GM19328 (cell line): ENCODE results near the gene CAV1.

ENCODE experiments used
- ATAC-seq: cut with Tn5 transposase; IDR thresholded peaks from one replicate; pipeline ENCODE4 v1.9.1; 2021; ENCODE audit warnings: mild to moderate bottlenecking, moderate library complexity; ENCODE audit not compliant: unreplicated experiment

CAV1 gene

DNA sequence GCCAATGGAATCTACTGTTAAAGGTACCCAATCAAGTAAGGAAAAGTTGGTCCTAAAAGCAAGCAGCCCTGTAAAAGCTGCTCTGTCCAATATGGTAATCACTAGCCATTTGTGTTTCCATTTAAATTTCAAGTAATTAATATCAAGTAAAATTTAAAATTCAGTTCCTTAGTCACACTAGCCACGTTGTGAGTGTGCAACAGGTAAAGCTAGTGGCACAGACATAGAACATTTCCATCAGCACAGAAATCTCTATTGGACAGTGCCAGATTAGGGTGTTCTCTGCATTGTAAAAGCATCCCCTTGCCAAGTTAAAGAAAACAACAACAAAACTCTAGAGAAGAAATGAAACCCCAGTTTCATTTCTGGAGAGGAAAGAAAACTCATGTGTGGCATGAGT, 4.4 kb downstream of the CAV1 start:
- ATAC-seq = no peak

DNA sequence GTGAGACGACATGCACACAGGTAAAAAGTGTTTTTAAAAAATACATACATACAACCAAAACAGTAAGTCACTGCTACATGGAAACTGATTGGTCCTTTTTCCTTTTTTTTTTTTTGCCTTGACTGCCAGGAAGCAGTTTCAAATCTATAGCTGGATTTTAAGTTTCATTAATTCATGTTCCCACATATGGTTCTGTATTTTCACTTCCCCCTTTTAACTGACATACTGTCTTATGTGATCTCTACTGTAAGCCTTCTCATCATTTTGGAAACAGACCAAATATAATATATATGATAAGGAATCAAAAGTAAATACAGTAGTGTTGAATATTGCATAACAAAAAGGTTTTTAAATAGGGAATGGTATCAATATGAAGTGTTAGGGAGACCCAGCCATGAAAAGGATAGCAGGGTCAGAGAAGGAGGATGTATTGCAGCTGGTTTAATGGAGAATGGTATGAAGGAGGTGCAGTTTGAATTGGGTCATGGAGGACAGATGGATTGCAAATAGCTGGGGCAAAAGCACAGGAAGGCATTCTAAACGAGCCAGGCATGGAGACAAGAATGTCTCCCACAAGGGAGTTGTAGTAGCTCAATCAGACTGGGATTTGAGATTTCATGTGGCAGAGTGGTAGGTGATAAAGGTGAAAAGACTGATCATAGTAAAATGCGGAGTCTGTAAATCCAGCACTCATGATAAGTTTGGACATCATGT, 5.4 kb downstream of the CAV1 start:
- ATAC-seq = no peak

DNA sequence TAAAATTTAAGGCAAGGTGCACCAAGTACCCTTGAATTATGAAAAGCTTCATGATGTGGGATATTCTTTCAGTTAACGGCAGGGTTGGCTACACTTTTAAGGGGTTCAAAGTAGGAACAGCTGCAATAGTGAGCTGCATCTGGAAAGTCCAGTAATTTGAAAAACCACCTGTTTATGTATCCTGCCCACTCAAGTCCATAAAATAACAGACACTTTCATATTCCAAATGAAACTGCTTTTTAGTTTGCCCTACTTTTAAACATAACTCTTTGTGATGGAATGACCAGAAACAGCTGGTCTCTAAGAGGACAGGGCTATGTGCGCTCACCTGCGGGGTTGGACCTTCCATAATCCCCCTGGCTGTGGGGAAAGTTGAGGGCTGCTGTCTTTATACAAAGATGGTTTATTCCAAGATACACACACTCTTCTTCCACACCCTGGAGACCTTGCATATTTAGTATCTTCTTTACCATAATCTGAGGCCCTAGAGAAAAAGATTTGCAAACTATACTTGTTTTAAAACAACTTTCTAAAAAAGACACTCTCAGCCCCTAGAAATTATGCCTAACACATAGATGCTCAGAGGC, 7.4 kb downstream of the CAV1 start:
- no peak for ATAC-seq

DNA sequence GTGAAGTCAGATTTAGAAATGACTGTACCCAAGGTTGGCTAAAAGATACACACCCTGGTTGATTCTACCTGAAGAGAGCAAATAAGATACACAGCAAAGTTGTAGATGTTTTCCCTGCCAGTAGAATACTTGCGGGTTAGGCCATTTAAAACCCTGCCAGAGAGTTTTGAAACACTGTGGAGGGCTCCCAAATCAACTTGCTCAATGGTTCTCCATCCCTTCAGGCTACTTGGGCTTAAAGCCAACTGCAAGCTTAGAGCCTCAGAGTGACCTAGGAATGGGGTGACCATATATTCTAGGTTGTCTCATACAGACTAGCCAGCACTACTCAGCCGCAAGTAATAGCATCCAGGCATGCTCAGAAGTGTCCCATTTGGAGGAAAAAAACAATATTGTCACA, 10.0 kb downstream of the CAV1 start:
- ATAC-seq = no peak

DNA sequence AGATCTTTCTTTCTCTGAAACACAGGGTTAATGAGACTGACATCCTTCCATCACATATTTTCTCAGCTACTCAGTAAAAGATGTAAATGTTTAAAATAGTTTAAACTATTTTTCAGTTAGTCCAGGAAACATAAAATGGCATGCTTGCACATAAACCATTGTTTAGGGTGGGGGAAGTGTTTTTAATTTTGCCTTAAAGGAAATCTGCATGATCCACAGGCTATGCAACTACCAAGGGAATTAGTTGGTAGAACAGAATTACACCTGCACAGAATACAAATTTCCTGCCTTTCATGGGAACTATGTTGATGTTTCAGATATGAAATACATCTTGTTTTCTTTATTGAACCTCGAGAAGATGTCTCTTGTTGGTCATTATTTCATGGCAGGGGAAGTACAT, 10.6 kb downstream of the CAV1 start:
- no peak for ATAC-seq

DNA sequence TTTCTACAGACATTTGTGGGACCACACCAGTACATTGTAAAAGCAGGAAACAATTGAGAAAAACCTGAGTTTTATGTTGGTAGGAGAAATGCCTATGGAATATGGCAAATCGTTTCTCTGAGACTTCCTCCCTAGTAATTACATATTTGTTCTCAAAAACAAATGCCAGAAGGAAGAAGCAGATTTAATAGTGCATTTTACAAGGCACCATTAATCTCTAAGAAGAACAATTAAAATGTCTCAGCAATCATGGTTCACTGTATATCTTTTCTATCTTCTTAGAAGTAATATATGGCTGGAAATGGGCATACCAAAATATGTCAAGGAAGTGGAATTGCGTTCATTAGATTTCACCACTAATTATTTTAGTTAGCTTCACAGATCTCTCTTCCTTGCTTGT, 13.3 kb downstream of the CAV1 start:
- ATAC-seq = no peak

DNA sequence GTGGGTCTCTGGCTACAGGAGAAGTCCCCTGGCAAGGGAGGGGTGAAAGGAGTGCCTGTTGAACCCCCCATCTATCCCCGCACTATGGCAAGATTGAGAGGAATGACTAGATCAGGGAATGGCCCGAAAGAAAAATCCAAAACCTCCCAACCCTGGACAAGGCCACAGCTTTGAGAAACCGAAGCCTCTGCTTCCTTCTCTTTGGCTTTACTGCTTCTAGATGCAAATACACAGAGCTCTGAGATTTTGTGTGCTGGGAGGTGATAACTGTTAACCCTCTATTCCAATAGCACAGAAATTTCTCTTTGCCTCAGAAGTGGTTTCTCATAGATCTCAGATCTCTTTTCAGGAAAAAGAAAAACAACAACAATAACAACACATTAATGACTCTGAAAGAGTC, 15.0 kb downstream of the CAV1 start:
- ATAC-seq = no peak

DNA sequence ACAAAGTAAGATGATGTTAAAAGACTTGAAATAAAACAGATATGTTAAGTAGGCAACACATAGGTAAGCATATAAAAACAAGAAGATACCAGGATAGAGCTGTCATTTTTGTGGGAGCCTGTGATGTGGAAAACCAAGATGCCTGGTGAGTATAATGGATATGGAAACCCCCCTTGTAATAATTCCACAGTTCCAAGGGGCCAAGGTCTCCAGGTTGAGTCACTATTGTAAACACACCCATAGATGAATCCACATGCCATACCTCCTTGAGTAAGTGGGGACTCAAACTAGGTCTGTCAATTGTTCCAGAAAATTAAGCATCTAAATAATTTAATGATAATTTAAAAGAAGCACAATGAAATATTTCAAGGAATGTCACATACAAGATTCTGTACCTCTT, 15.9 kb downstream of the CAV1 start:
- no peak for ATAC-seq

DNA sequence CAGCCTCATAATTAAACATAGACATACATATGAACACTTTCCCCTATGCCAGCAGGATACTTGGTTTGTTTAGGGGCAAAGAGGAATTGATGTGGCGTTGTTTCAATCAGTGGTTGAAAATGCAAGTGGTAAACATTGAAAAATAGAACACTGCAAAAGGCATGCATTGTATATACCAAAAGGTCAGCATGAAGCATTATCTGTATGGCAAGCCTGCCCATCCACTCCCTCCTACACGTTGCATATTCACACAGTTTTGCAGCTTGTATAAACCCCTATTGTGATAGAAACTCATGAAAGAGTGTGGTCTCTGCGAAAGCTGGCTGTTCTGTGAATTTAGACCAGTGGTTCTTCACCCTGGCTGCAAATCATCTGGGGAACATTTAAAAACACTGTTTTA, 17.1 kb downstream of the CAV1 start:
- no peak for ATAC-seq

DNA sequence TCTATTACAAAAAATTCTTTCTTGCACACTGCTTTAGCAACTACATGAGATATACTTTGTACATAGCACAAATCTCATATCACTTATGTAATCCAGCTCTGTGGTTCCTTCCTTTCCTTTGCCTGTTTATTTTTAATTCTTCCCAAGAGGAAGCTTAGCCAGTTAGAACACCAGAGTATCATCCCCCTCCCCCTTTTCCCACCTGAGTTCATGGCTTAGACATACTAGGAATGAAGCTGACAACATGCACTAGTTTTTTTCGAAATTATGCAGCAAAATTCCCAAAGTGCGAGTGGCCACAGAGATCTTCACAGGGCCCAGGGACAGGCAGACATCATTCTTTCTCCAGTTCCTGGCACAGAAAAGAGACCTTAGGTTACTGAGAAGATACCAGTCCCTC, 17.8 kb downstream of the CAV1 start:
- no peak for ATAC-seq

DNA sequence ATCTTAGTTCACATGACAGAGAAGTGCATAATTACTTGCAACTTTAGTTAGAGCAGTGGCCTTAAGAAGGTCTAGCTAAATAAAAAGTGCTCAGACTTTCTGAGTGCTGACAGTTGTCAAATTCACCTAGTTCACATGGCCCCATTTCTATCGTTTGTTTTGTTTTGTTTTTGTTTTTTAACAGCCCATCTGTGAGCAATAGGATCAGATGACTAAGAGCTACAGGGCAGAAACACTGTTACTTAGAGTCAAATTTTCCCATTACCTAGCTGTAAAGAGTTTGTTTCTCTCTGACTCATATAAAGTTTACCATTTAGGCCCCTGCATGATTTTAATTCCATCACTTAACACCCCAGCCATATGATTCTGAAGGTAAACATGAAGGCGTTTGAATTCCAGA, 18.8 kb downstream of the CAV1 start:
- no peak for ATAC-seq

DNA sequence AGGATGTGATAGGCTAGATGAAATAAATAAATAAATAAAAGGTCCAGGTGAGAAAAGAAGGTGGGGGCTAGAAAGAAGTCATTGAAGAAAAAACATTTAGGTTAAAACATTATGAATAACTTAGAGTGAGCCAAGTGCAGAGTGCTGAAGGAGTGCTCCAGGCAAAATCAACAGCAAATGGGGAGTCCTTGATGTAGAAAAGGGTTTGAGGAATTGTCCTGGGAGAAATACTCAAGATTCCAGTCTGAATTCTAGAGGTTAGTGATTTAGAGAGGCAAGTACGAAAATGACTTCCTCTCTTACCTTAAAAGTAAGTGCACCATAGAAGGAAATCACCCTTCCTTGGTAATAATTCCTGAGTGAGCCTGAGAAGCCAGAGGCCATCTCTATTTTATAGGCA, 19.7 kb downstream of the CAV1 start:
- no peak for ATAC-seq

DNA sequence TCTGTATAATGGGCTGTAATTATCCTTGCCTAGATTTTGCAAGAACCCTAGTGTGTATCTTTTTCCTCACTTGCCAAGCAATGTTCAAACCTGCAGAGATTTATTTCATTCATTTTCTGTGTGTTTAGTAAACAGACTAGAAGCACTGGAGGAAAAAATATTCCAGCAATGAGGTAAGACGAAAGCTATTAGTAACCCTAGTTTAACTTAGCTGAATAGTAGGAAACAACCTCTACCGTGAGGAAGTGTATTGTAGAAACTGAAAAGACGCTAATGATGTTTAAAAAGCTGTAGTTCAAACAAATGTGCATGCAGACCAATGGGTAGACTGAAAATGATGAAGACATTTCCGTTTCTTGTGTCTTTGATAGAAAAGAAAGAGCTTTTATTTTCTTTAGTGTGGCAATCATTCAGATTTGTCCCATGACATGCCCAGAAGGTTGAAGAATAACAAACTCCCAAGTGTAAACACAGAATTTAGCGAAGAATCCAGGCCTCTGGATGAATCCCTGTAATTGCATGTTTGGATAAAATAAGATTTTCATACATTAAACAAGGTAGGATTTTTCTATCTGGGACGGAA, 20.7 kb downstream of the CAV1 start:
- ATAC-seq = no peak

DNA sequence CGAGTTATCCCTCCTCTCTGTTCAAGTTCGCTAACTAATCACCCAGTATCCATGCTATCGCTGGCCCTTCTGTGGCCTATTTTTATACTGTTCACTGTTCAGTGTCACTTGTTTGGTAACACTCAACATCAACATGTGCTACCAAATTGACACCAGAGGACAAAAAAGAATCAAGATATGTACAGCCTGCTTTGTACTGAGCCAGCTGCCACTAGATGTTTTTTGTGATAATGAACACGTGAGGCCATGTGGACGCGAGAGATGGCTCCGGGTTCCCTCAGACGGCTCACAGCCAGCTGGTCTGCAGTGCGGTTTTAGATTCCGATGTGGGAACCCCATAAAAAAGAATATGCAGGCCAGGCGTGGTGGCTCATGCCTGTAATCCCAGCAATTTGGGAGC, 21.2 kb downstream of the CAV1 start:
- no peak for ATAC-seq

DNA sequence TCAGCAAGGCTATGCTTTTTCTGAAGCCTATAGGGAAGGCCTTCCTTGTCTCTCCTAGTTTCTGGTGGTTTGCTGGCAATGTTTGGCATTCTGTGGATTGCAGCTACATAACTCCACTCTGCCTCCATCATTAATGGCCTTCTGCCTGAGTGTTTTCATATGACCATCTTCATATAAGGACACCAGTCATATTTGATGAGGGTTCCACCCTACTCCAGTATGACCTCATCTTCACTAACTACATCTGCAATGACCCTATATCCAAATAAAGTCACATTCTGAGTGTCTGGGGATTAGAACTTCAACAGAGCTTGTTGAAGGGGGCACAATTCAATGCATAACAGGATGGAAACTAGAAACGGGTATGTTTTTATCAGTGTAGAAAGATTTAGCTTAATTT, 22.1 kb downstream of the CAV1 start:
- ATAC-seq = no peak

DNA sequence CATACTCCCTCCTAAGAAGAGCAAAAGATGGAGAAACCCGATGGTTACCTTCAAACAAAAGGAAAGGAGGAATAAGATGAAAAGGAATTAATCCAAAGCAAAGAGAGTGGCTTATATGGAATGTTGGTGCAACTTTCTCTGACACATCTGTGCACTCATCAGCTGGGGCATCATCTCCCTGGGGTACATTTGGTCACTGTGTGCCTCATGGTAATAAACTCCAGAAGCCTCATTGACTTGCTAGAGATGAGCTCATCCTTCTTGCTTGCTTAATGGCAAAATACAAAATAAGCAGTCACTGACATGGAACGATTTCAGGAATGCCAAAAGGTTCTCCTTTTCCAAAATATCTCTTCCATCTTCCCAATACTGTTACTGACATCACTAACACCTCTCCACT, 22.5 kb downstream of the CAV1 start:
- ATAC-seq = no peak

DNA sequence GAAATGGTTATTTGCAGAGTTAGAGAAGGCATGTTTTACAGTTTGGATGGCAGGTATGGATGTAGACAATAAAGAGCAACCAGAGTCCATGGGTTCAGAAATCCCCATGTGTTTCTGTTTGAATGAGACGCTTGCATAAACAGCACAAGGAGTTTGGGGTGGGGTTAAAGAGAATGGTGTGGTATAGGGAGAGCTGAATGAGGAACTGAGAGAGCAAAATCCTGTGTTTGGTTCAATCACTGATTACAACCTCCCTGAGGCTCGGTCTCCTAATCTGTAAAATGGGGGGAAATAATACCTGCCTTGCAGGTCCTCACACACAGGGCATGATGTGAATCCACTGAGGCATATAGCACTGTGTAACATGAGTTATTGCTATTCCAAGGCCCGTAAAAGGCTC, 23.7 kb downstream of the CAV1 start:
- ATAC-seq = peak; percentile 92

DNA sequence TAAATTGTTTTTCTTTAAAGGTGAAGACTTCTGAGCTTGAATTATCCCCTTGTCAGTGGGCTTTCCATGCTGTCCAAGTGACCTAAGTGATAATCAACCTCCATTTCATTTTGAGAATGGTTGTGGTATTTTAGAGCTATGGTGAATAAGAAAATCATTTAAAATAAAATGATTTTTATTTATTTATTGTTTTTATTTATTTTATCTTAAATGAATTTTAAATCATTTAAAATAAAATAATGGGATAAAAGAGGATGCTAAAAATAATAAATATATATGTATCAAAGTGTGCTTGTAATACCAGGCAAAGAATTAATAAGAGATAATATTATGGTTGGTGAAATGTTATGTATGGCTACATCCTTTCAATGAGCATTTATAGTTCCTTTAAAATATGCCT, 24.5 kb downstream of the CAV1 start:
- no peak for ATAC-seq

DNA sequence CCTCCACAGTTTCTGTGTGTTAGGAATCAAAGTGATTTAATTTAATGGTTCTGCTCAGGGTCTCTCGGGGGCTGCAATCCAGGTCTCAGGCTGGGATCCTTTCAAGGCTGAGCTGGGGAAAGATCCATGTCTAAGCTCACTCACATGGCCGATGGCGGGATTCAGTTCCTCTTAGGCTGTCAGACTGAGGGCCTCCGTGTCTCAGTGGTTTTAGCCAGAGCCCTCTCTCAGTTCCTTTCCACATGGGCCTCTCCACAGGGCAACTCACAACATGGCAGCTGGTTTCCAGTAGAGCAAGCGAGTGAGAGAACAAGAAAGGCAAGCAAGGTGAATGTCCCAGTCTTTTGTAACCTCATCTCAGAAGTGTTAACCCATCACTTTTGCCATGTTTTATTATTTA, 26.9 kb downstream of the CAV1 start:
- ATAC-seq = no peak

DNA sequence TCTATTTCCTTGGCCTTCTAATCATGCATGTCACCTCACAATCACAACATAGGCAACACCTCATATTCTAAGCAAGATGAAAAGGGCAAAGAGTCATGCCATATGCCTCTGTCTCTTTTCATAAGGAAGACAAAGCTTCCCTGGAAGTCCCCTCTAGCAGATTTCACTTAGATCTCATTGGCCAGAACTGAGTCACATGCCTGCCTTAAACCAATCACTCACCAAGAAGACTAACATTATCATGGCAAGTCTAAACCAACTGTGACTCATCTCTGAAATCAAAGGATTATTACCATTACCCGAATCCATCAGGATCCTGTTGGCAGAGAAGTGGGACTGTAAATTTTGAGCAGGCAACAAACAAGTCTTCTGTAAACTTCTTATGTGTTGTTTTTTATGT, 27.8 kb downstream of the CAV1 start:
- ATAC-seq = no peak

DNA sequence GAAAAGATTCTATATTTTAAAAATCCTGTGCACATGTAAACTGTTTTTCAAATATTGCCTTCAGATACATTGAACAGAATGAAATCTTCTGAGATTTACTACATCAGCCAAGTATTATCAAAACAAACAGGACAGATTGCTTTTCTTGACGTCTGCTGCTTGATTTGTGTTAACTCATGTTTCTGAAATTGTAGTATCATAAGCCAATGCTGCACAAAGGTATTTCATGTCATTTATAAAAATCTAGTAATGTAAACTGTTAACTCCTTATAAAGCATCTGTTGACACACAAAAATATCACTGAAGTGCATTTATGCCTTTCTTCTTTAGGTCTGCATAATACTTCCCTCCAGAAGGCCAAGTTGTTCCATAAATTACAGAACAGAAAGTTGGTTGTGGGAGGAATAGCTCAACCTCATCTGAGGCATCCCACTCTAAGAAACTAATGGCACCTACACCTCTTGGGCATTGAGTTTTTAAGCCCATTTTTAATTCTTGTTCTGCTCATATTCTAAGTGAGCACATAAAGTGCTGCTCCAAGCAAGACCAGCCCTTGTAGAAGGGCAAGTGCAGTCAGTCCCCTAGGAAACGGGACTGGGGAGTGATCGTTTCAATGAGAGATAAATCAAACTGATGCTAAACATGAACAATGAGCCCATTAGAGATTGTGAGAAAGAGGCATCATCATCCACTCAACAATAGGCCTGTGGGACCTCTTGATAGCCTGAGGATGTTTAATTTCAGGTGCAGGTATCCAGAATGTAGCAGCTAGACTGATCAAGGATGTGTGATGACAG, 28.5 kb downstream of the CAV1 start:
- ATAC-seq = no peak

DNA sequence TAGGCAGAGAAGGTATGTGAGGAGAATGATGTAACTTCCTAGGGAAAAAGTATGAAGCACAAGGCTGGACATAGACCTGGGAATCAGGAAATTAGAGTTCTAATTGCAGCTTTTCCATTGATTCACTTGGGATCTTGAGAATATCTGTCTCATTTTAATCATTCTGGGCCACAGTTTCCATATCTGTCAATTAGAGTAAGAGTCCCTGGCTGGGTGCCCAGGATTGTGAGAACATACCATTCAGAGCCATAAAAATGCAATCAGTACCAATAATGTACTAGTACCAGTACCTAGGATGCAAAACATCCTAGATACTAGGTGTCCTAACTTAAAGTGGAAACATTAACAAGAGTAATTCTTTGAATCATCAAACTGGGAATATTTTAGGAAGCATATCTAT, 29.6 kb downstream of the CAV1 start:
- ATAC-seq = no peak
